Measurements from ENCODE around the gene MAP3K12. TPM values are rescaled to one million over a fixed set of nuclear protein-coding genes. Genes with fewer than 3 reads are reported as not detected.

Gene MAP3K12
- total and polyA plus RNA-seq, 2 of the 13 experiments (the other 11 are each of a cell fraction or from before 2014, with no cell fraction given) = 0.20 to 1.1 TPM

DNA sequence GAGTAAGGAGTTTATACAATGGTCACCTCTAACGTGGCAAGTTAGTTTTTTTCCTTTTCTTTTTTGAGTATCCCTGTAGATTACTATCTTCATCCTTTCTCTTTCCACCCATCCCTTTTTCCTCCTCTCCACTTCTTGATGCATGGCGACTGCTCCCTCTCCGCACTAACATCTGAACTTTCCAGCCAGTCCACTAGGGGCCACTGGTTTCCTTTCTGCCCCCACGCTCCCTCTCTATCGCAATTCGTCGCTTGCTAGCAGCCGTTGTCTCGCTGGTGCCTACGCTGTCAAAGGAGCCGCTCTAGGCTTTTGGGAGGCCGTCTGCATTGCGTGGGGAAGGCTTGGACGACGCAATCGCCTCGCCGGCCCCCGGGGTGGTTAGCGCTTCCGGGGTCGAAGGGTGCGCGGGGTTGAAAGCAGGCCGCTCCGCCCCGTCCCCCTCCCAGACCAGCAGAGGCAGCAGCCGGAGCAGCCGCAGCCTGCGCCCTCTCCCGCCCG is 47.5 kb downstream of the MAP3K12 start, which contains the start of gene PCBP2 (continued):
- TF ChIP-seq, protein P1, sequence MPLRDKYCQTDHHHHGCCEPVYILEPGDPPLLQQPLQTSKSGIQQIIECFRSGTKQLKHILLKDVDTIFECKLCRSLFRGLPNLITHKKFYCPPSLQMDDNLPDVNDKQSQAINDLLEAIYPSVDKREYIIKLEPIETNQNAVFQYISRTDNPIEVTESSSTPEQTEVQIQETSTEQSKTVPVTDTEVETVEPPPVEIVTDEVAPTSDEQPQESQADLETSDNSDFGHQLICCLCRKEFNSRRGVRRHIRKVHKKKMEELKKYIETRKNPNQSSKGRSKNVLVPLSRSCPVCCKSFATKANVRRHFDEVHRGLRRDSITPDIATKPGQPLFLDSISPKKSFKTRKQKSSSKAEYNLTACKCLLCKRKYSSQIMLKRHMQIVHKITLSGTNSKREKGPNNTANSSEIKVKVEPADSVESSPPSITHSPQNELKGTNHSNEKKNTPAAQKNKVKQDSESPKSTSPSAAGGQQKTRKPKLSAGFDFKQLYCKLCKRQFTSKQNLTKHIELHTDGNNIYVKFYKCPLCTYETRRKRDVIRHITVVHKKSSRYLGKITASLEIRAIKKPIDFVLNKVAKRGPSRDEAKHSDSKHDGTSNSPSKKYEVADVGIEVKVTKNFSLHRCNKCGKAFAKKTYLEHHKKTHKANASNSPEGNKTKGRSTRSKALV (CRISPR knock-in tag; IDR thresholded peaks at IDR 0.05) = 0 out of 2 replicates have a peak, but pooled peaks have one; percentile 36
- TF ChIP-seq ZNF660 (CRISPR knock-in tag; IDR thresholded peaks at IDR 0.05; ENCODE audit: borderline replicate concordance, low read depth) (no peak), MEF2D (CRISPR knock-in tag; IDR thresholded peaks at IDR 0.05) (no peak), ZNF232 (CRISPR knock-in tag; IDR thresholded peaks at IDR 0.05; ENCODE audit: borderline replicate concordance) (no peak), STAT5B (CRISPR knock-in tag; IDR thresholded peaks at IDR 0.05) (no peak), FOXO1 (CRISPR knock-in tag; IDR thresholded peaks at IDR 0.05) (peak; percentile 70), ATF7 (IDR thresholded peaks at IDR 0.05) (peak; percentile 72; the same call in 1 of the 2 replicates), ATF7 (CRISPR knock-in tag; IDR thresholded peaks at IDR 0.05) (peak; percentile 68; the same call in 1 of the 2 replicates), EP300 (IDR thresholded peaks at IDR 0.05; ENCODE audit: low read depth in 2 of 2, low read length in 2 of 2) (peak; percentile 31 to 42; a peak in 1 of 4 replicates), EP300 (CRISPR knock-in tag; IDR thresholded peaks at IDR 0.05; ENCODE audit: borderline replicate concordance) (peak; percentile 47; the same call in 1 of the 2 replicates), ZNF33B (CRISPR knock-in tag; IDR thresholded peaks at IDR 0.05) (no peak), ZNF790 (CRISPR knock-in tag; IDR thresholded peaks at IDR 0.05; ENCODE audit: borderline replicate concordance) (no peak)
- TF ChIP-seq, protein P2, sequence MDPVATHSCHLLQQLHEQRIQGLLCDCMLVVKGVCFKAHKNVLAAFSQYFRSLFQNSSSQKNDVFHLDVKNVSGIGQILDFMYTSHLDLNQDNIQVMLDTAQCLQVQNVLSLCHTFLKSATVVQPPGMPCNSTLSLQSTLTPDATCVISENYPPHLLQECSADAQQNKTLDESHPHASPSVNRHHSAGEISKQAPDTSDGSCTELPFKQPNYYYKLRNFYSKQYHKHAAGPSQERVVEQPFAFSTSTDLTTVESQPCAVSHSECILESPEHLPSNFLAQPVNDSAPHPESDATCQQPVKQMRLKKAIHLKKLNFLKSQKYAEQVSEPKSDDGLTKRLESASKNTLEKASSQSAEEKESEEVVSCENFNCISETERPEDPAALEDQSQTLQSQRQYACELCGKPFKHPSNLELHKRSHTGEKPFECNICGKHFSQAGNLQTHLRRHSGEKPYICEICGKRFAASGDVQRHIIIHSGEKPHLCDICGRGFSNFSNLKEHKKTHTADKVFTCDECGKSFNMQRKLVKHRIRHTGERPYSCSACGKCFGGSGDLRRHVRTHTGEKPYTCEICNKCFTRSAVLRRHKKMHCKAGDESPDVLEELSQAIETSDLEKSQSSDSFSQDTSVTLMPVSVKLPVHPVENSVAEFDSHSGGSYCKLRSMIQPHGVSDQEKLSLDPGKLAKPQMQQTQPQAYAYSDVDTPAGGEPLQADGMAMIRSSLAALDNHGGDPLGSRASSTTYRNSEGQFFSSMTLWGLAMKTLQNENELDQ (CRISPR knock-in tag; IDR thresholded peaks at IDR 0.05; ENCODE audit: borderline replicate concordance) = no peak
- TF ChIP-seq, protein P3, sequence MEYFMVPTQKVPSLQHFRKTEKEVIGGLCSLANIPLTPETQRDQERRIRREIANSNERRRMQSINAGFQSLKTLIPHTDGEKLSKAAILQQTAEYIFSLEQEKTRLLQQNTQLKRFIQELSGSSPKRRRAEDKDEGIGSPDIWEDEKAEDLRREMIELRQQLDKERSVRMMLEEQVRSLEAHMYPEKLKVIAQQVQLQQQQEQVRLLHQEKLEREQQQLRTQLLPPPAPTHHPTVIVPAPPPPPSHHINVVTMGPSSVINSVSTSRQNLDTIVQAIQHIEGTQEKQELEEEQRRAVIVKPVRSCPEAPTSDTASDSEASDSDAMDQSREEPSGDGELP (IDR thresholded peaks at IDR 0.05; ENCODE audit: borderline replicate concordance, low read depth) = peak; percentile 45; the same call in 1 of the 2 replicates
- TF ChIP-seq, protein P4, sequence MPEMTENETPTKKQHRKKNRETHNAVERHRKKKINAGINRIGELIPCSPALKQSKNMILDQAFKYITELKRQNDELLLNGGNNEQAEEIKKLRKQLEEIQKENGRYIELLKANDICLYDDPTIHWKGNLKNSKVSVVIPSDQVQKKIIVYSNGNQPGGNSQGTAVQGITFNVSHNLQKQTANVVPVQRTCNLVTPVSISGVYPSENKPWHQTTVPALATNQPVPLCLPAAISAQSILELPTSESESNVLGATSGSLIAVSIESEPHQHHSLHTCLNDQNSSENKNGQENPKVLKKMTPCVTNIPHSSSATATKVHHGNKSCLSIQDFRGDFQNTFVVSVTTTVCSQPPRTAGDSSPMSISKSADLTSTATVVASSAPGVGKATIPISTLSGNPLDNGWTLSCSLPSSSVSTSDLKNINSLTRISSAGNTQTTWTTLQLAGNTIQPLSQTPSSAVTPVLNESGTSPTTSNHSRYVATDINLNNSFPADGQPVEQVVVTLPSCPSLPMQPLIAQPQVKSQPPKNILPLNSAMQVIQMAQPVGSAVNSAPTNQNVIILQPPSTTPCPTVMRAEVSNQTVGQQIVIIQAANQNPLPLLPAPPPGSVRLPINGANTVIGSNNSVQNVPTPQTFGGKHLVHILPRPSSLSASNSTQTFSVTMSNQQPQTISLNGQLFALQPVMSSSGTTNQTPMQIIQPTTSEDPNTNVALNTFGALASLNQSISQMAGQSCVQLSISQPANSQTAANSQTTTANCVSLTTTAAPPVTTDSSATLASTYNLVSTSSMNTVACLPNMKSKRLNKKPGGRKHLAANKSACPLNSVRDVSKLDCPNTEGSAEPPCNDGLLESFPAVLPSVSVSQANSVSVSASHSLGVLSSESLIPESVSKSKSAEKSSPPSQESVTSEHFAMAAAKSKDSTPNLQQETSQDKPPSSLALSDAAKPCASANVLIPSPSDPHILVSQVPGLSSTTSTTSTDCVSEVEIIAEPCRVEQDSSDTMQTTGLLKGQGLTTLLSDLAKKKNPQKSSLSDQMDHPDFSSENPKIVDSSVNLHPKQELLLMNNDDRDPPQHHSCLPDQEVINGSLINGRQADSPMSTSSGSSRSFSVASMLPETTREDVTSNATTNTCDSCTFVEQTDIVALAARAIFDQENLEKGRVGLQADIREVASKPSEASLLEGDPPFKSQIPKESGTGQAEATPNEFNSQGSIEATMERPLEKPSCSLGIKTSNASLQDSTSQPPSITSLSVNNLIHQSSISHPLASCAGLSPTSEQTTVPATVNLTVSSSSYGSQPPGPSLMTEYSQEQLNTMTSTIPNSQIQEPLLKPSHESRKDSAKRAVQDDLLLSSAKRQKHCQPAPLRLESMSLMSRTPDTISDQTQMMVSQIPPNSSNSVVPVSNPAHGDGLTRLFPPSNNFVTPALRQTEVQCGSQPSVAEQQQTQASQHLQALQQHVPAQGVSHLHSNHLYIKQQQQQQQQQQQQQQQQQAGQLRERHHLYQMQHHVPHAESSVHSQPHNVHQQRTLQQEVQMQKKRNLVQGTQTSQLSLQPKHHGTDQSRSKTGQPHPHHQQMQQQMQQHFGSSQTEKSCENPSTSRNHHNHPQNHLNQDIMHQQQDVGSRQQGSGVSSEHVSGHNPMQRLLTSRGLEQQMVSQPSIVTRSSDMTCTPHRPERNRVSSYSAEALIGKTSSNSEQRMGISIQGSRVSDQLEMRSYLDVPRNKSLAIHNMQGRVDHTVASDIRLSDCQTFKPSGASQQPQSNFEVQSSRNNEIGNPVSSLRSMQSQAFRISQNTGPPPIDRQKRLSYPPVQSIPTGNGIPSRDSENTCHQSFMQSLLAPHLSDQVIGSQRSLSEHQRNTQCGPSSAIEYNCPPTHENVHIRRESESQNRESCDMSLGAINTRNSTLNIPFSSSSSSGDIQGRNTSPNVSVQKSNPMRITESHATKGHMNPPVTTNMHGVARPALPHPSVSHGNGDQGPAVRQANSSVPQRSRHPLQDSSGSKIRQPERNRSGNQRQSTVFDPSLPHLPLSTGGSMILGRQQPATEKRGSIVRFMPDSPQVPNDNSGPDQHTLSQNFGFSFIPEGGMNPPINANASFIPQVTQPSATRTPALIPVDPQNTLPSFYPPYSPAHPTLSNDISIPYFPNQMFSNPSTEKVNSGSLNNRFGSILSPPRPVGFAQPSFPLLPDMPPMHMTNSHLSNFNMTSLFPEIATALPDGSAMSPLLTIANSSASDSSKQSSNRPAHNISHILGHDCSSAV (CRISPR knock-in tag; IDR thresholded peaks at IDR 0.05; ENCODE audit: borderline replicate concordance) = no peak

Data from HepG2 (cell line).